Activated T-helper 1 cell treated with anti-CD3 and anti-CD28 coated beads, Interleukin-12 subunit alpha, Interleukin-12 subunit beta, Interleukin-2, Interleukin-4 antibody, amounts not matched to agents 30 ng/mL and 10 ng/mL and 1 ng/mL, durations not matched to agents 14 hours and 24 hours and 36 hours (primary cell): ENCODE measurements around the gene GP1BA. TPM values are rescaled to one million over a fixed set of nuclear protein-coding genes. Genes with fewer than 3 reads are reported as not detected.
A peak's percentile ranks its signal among the peaks of the same experiment; 100 is the strongest.

ENCODE experiments used
- DNase-seq: peaks from one replicate; pipeline ENCODE4 v3.0.0; 2021; ENCODE audit warnings: low spot score
- H3K27ac Mint-ChIP-seq: one replicate; pipeline ENCODE4 v1.8.0; 2021; ENCODE audit warnings: mild to moderate bottlenecking, mixed read lengths
- H3K27me3 Mint-ChIP-seq: one replicate; pipeline ENCODE4 v1.8.0; 2022; ENCODE audit warnings: mild to moderate bottlenecking, moderate library complexity, mixed read lengths; ENCODE audit not compliant: insufficient read depth
- H3K36me3 Mint-ChIP-seq: one replicate; pipeline ENCODE4 v1.8.0; 2021; ENCODE audit warnings: low read depth, mixed read lengths
- H3K4me1 Mint-ChIP-seq: one replicate; pipeline ENCODE4 v1.8.0; 2021; ENCODE audit warnings: low read depth, mixed read lengths
- H3K4me3 Mint-ChIP-seq: one replicate; pipeline ENCODE4 v1.8.0; 2021; ENCODE audit warnings: mild to moderate bottlenecking, moderate library complexity, mixed read lengths
- H3K9me3 Mint-ChIP-seq: one replicate; pipeline ENCODE4 v1.8.0; 2021; ENCODE audit warnings: mixed read lengths
- intact Hi-C: fragments of 100-400 bp; cut with micrococcal nuclease; formaldehyde crosslinking; loops from one replicate; pipeline ENCODE4 v1.15.1; 2024
- total RNA-seq: library from RNA; stranded (reverse); gene quantifications from 2 replicates; pipeline ENCODE4 v1.2.3, GENCODE V29; 2022

Gene GP1BA
- total RNA-seq, 1 donor from 2014 or later: not detected

- H3K27me3 Mint-ChIP-seq: no peaks in the 10 kb centered on the region
- H3K27ac Mint-ChIP-seq: no peak overlapping the region
- H3K36me3 Mint-ChIP-seq: peaks cover 40% of the 10 kb centered on the region
- H3K4me3 Mint-ChIP-seq: no peak overlapping the region
- DNase-seq: no peak
- intact Hi-C loops: loop anchor here (1.0 to 10.0 kb wide), 3 partner anchors 29 to 1074 kb away; partner anchors contain the start of genes CAMKK1, INCA1, KIF1C and RABEP1
- no peaks in the 10 kb centered on the region for H3K9me3 Mint-ChIP-seq
- peaks cover 40% of the 10 kb centered on the region for H3K4me1 Mint-ChIP-seq
These were observed 36.5 kb downstream of the GP1BA start for GRCh38 chr17:4968486-4969046.

GRCh38 chr17:4969047-4969550, 37.0 kb downstream of the GP1BA start:
- intact Hi-C loops: loop anchor here (1.0 to 10.0 kb wide), 3 partner anchors 28 to 1074 kb away; partner anchors contain the start of genes CAMKK1, INCA1, KIF1C and RABEP1
- H3K36me3 Mint-ChIP-seq: peaks cover 43% of the 10 kb centered on the region
- H3K27me3 Mint-ChIP-seq: no peaks in the 10 kb centered on the region
- no peaks in the 10 kb centered on the region for H3K9me3 Mint-ChIP-seq
- peaks cover 40% of the 10 kb centered on the region for H3K4me1 Mint-ChIP-seq
- no peak overlapping the region for H3K4me3 Mint-ChIP-seq
- no peak overlapping the region for H3K27ac Mint-ChIP-seq
- no peak for DNase-seq

- Mint-ChIP-seq H3K4me3 (no peak overlapping the region), H3K27ac (no peak overlapping the region), H3K9me3 (no peaks in the 10 kb centered on the region), H3K27me3 (no peaks in the 10 kb centered on the region), H3K36me3 (peaks cover 48% of the 10 kb centered on the region), H3K4me1 (peaks cover 40% of the 10 kb centered on the region)
- DNase-seq: no peak
- intact Hi-C loops: loop anchor here (1.0 to 10.0 kb wide), 3 partner anchors 28 to 1075 kb away; partner anchors contain the start of genes CAMKK1, INCA1, KIF1C and RABEP1
These were observed 37.6 kb downstream of the GP1BA start for GRCh38 chr17:4969551-4970173.

- intact Hi-C loops: no loop called here
- Mint-ChIP-seq H3K36me3 (peaks cover 51% of the 10 kb centered on the region), H3K4me1 (peaks cover 37% of the 10 kb centered on the region), H3K27ac (peak overlapping the region; percentile 86), H3K4me3 (peak overlapping the region; percentile 48), H3K9me3 (no peaks in the 10 kb centered on the region), H3K27me3 (no peaks in the 10 kb centered on the region)
- DNase-seq: no peak
These were observed 38.2 kb downstream of the GP1BA start for GRCh38 chr17:4970273-4970672.

- Mint-ChIP-seq H3K27me3 (no peaks in the 10 kb centered on the region), H3K4me1 (peaks cover 27% of the 10 kb centered on the region), H3K36me3 (peaks cover 48% of the 10 kb centered on the region), H3K27ac (no peak overlapping the region), H3K9me3 (no peaks in the 10 kb centered on the region), H3K4me3 (no peak overlapping the region)
- DNase-seq: no peak
- intact Hi-C loops: no loop called here
These were observed 39.7 kb downstream of the GP1BA start for GRCh38 chr17:4971826-4972225.

- H3K27me3 Mint-ChIP-seq: no peaks in the 10 kb centered on the region
- H3K4me3 Mint-ChIP-seq: no peak overlapping the region
- no peak for DNase-seq
- H3K9me3 Mint-ChIP-seq: no peaks in the 10 kb centered on the region
- intact Hi-C loops: no loop called here
- peaks cover 51% of the 10 kb centered on the region for H3K36me3 Mint-ChIP-seq
- peaks cover 27% of the 10 kb centered on the region for H3K4me1 Mint-ChIP-seq
- H3K27ac Mint-ChIP-seq: peak overlapping the region; percentile 19
These were observed 40.2 kb downstream of the GP1BA start for GRCh38 chr17:4972322-4972721.

GRCh38 chr17:4972752-4973151, 40.7 kb downstream of the GP1BA start:
- Mint-ChIP-seq H3K4me1 (peaks cover 27% of the 10 kb centered on the region), H3K36me3 (peaks cover 51% of the 10 kb centered on the region), H3K27me3 (no peaks in the 10 kb centered on the region), H3K27ac (peak overlapping the region; percentile 19), H3K4me3 (no peak overlapping the region), H3K9me3 (no peaks in the 10 kb centered on the region)
- intact Hi-C loops: no loop called here
- no peak for DNase-seq

GRCh38 chr17:4973256-4974114, 41.4 kb downstream of the GP1BA start:
- no peak for DNase-seq
- intact Hi-C loops: no loop called here
- peak overlapping the region; percentile 24 for H3K27ac Mint-ChIP-seq
- peaks cover 54% of the 10 kb centered on the region for H3K36me3 Mint-ChIP-seq
- H3K9me3 Mint-ChIP-seq: no peaks in the 10 kb centered on the region
- H3K27me3 Mint-ChIP-seq: no peaks in the 10 kb centered on the region
- H3K4me1 Mint-ChIP-seq: peaks cover 27% of the 10 kb centered on the region
- H3K4me3 Mint-ChIP-seq: no peak overlapping the region

GRCh38 chr17:4974115-4974670, 42.1 kb downstream of the GP1BA start:
- DNase-seq: no peak
- Mint-ChIP-seq H3K27ac (peak overlapping the region; percentile 24), H3K27me3 (no peaks in the 10 kb centered on the region), H3K9me3 (no peaks in the 10 kb centered on the region), H3K36me3 (peaks cover 55% of the 10 kb centered on the region), H3K4me1 (peaks cover 20% of the 10 kb centered on the region), H3K4me3 (no peak overlapping the region)
- intact Hi-C loops: no loop called here

- DNase-seq: no peak
- H3K27ac Mint-ChIP-seq: no peak overlapping the region
- intact Hi-C loops: no loop called here
- H3K27me3 Mint-ChIP-seq: no peaks in the 10 kb centered on the region
- H3K36me3 Mint-ChIP-seq: peaks cover 51% of the 10 kb centered on the region
- no peak overlapping the region for H3K4me3 Mint-ChIP-seq
- peaks cover 12% of the 10 kb centered on the region for H3K4me1 Mint-ChIP-seq
- H3K9me3 Mint-ChIP-seq: no peaks in the 10 kb centered on the region
These were observed 46.6 kb downstream of the GP1BA start for GRCh38 chr17:4978726-4979125.

- peak; percentile 42 for DNase-seq
- Mint-ChIP-seq H3K9me3 (no peaks in the 10 kb centered on the region), H3K4me3 (no peak overlapping the region), H3K27ac (peak overlapping the region; percentile 56), H3K36me3 (peaks cover 40% of the 10 kb centered on the region), H3K4me1 (peaks cover 20% of the 10 kb centered on the region), H3K27me3 (no peaks in the 10 kb centered on the region)
- intact Hi-C loops: loop anchor here (1.0 to 2.0 kb wide), 5 partner anchors 8 to 82 kb away; partner anchors contain the start of genes INCA1, KIF1C and SPAG7
These were observed 48.7 kb downstream of the GP1BA start for GRCh38 chr17:4980644-4981216.

- intact Hi-C loops: no loop called here
- no peak for DNase-seq
- H3K4me1 Mint-ChIP-seq: peaks cover 29% of the 10 kb centered on the region
- H3K27me3 Mint-ChIP-seq: no peaks in the 10 kb centered on the region
- H3K27ac Mint-ChIP-seq: no peak overlapping the region
- peaks cover 43% of the 10 kb centered on the region for H3K36me3 Mint-ChIP-seq
- H3K9me3 Mint-ChIP-seq: no peaks in the 10 kb centered on the region
- H3K4me3 Mint-ChIP-seq: no peak overlapping the region
These were observed 50.2 kb downstream of the GP1BA start for GRCh38 chr17:4982305-4982704.
